Mucosa of rectum (tissue), 2 donors: ENCODE results near the gene TBX1.
"Not testable (repeated sequence)": the region's sequence is repeated elsewhere in the genome, so short reads cannot be mapped to it uniquely, and the experiment has no call there.

Experiments
- H3K27ac ChIP-seq, 2 donors: one replicate each; pipeline ENCODE4 v1.7.0; 2013; ENCODE audit warnings: inconsistent platforms in 2 of 2, low read depth in 2 of 2, low read length in 2 of 2
- H3K27me3 ChIP-seq, 2 donors: one replicate each; pipeline ENCODE4 v1.7.0; 2013; ENCODE audit warnings: low read length in 2 of 2; ENCODE audit not compliant: control insufficient read depth in 2 of 2, insufficient read depth in 2 of 2
- H3K36me3 ChIP-seq, 2 donors: one replicate each; pipeline ENCODE4 v1.7.0; 2013; ENCODE audit warnings: low read length in 2 of 2; ENCODE audit not compliant: control insufficient read depth in 2 of 2, insufficient read depth in 2 of 2
- H3K4me1 ChIP-seq, 2 donors: one replicate each; pipeline ENCODE4 v1.7.0; 2013; ENCODE audit warnings: low read length in 2 of 2, mild to moderate bottlenecking in 1 of 2; ENCODE audit not compliant: control insufficient read depth in 2 of 2, insufficient read depth in 2 of 2
- H3K4me3 ChIP-seq, 2 donors: one replicate each; pipeline ENCODE4 v1.7.0; 2013; ENCODE audit warnings: low read length in 2 of 2
- H3K9ac ChIP-seq, 2 donors: one replicate each; pipeline ENCODE4 v1.7.0; 2013; ENCODE audit warnings: low read length in 2 of 2, low read depth in 1 of 2, mild to moderate bottlenecking in 1 of 2
- H3K9me3 ChIP-seq, 2 donors: one replicate each; pipeline ENCODE4 v1.7.0; 2013; ENCODE audit warnings: low read length in 2 of 2; ENCODE audit not compliant: control insufficient read depth in 2 of 2
- donor health status: healthy.
- donor health status: Normal muscosa, but diverticular disease.

The TBX1 gene

DNA sequence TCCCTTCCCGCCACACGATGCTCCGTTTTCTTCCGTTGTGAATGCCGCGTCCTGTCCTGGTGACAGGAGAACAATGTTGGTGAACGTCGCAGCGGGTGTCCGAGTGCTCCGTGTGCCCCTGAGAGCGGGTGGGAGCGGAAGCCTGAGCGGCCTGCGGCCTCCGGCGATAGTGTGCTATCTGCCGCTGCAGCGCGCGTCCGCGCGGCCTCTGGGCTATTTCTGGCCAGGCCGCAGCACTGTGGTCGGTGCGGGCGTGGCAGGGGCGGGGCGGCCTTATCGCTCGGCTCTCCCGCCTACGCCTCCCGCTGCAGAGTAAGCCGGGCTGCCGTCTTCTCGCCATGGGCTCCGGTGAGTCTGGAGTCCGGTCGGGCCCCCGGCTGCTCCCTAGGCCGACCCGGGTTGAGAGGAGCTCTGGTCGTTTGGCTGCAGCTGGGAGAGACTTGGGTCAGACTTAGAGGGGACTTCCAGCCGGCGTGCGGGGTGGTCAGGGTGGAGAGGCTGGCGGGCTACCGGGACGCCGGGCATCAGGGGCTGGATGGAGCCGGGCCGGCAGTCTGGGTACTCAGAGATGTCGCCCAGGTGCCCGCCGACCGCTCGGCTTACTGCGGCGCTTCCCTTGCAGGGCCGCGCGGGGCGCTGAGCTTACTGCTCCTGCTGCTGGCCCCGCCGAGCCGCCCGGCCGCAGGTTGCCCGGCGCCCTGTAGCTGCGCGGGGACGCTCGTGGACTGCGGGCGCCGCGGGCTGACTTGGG, 37.2 kb upstream of the TBX1 start, which contains the start of gene GP1BB:
GP1BB (plus strand) TSS at position 308 of the 751 bp plus-strand sequence; CDS start at position 339, 31 bp downstream.
- Histone ChIP-seq H3K9me3 (no peaks in the 10 kb centered on the region), H3K27me3 (peaks cover 39 to 53% of the 10 kb centered on the region in 2 donors), H3K4me1 (peaks cover 3 to 11% of the 10 kb centered on the region in 2 donors), H3K27ac (no peak within 1 kb of the TSS), H3K4me3 (no peak within 1 kb of the TSS), H3K9ac (no peak within 1 kb of the TSS), H3K36me3 (no peaks in the 10 kb centered on the region)

GRCh38 chr22:19723983-19724827, 36.4 kb upstream of the TBX1 start:
- Histone ChIP-seq H3K36me3 (no peaks in the 10 kb centered on the region), H3K4me1 (peaks cover 2 to 9% of the 10 kb centered on the region in 2 donors), H3K4me3 (no peak overlapping the region), H3K27ac (no peak overlapping the region), H3K9ac (no peak overlapping the region), H3K27me3 (peaks cover 39 to 47% of the 10 kb centered on the region in 2 donors), H3K9me3 (no peaks in the 10 kb centered on the region)

DNA sequence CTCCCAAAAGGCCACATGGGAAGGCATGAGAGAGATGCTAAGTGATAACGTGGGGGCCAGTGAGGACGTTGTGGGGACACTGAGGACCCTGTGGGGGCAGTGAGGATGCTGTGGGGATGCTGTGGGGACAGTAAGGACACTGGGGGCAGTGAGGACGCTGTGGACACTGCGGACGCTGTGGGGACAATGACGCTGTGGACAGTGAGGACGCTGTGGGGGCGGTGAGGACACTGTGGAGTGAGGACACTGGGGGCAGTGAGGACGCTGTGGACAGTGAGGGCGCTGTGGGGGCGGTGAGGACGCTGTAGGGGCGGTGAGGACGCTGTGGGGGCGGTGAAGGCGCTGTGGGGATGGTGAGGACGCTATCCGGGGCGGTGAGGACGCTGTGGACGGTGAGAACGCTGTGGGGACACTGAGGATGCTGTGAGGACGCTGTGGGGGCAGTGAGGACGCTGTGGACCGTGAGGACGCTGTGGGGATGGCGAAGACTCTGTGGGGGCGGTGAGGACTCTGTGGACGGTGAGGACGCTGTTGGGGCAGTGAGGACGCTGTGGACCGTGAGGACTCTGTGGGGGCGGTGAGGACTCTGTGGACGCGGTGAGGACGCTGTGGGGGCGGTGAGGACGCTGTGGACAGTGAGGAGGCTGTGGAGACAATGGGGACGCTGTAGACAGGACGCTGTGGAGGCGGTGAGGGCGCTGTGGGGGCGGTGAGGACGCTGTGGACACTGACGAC, 35.5 kb upstream of the TBX1 start:
- no peak overlapping the region for H3K27ac ChIP-seq
- no peaks in the 10 kb centered on the region for H3K36me3 ChIP-seq
- H3K4me1 ChIP-seq, result peaks cover 2 to 9% of the 10 kb centered on the region in 2 donors
- no peak overlapping the region for H3K4me3 ChIP-seq
- no peaks in the 10 kb centered on the region for H3K9me3 ChIP-seq
- H3K27me3 ChIP-seq, result peaks cover 33 to 38% of the 10 kb centered on the region in 2 donors
- H3K9ac ChIP-seq, result no peak overlapping the region

DNA sequence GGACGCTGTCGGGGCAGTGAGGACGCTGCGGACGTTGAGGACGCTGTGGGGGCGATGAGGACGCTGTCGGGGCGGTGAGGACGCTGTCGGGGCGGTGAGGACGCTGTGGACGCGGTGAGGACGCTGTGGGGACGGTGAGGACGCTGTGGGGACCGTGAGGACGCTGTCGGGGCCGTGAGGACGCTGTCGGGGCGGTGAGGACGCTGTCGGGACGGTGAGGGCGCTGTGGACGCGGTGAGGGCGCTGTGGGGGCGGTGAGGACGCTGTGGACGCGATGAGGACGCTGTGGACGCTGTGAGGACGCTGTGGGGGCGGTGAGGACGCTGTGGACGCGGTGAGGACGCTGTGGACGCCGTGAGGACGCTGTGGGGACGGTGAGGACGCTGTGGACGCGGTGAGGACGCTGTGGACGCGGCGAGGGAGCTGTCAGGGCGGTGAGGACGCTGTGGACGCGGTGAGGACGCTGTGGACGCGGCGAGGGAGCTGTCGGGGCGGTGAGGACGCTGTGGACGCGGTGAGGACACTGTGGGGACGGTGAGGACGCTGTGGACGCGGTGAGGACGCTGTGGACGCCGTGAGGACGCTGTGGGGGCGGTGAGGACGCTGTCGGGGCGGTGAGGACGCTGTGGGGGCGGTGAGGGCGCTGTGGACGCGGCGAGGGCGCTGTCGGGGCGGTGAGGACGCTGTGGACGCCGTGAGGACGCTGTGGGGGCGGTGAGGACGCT, 34.4 kb upstream of the TBX1 start:
- not testable (repeated sequence) for H3K27ac ChIP-seq, H3K9me3 ChIP-seq, H3K4me3 ChIP-seq, H3K9ac ChIP-seq, H3K36me3 ChIP-seq
- Histone ChIP-seq H3K27me3 (peaks cover 25 to 31% of the 10 kb centered on the region in 2 donors), H3K4me1 (peaks cover 11 to 15% of the 10 kb centered on the region in 2 donors)

DNA sequence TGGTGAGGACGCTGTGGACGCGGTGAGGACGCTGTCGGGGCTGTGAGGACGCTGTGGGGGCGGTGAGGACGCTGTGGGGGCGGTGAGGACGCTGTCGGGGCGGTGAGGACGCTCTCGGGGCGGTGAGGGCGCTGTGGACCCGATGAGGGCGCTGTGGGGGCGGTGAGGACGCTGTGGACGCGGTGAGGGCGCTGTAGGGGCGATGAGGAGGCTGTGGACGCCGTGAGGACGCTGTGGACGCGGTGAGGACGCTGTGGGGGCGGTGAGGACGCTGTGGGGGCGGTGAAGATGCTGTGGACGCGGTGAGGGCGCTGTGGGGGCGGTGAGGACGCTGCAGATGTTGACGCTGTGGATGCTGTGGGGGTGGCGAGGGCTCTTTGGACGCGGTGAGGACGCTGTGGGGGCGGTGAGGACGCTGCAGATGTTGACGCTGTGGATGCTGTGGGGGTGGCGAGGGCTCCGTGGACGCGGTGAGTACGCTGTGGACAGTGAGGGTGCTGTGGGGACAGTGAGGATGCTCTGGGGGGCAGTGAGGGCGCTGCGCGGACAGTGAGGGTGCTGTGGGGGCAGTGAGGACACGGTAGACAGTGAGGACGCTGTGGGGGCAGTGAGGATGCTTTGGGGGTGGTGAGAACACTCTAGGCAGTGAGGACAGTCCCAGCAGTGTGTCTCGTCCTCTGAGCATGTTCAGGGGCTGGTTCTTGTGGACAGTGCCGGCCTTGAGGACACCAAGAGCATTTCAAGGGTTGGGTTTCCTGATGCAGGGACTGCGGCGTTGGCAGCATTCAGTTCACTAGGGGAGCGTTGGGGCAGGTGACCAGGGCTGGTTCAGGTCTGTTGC, 33.0 kb upstream of the TBX1 start:
- peaks cover 17 to 22% of the 10 kb centered on the region in 2 donors for H3K27me3 ChIP-seq
- peaks cover 11 to 14% of the 10 kb centered on the region in 2 donors for H3K4me1 ChIP-seq
- H3K36me3 ChIP-seq, result no peaks in the 10 kb centered on the region
- no peaks in the 10 kb centered on the region for H3K9me3 ChIP-seq
- no peak overlapping the region for H3K4me3 ChIP-seq
- H3K27ac ChIP-seq, result no peak overlapping the region
- H3K9ac ChIP-seq, result no peak overlapping the region

DNA sequence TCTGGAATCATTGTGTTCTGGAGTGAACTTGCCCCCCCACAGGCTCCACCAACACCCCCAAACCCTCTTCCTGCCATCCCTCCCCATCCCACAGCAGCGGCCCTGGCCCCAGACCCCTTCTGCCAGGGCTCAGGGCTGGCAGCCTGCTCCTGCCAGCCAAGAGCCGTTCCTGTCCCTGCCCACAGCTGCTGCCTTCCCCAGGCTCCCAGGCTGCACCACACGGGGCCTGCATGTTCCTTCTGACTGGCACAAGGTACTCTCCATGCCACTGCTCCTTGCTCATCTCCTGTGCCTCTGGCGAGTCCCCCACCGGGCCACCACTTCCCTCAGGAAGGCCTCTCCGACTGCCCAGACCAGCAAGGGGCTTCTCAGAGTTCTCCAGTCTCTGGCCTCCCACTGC, 32.3 kb upstream of the TBX1 start:
- Histone ChIP-seq H3K4me1 (peaks cover 7 to 10% of the 10 kb centered on the region in 2 donors), H3K27ac (no peak overlapping the region), H3K4me3 (no peak overlapping the region), H3K27me3 (peaks cover 10 to 15% of the 10 kb centered on the region in 2 donors), H3K36me3 (no peaks in the 10 kb centered on the region), H3K9me3 (no peaks in the 10 kb centered on the region), H3K9ac (no peak overlapping the region)

DNA sequence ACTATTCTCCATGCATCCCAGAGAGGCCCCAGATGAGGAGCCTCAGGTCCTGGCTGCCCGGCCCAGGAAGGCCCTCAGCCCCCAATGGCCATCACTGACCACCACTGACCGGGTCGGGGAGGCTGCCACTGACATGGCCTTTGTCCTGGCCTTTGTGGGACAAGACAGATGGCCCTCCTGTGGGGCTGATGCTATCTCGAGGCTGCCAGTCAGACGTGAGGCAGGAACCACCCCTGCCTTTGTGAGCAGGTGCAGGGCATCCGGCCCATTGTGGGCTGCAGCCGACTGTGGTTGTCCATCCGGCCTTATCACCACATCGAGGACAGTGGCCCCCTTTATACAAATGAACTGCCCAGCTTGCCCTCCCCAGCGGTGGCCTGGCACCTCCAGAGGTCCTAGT, 31.7 kb upstream of the TBX1 start:
- Histone ChIP-seq H3K27me3 (peaks cover 10 to 12% of the 10 kb centered on the region in 2 donors), H3K4me1 (peaks cover 6 to 9% of the 10 kb centered on the region in 2 donors), H3K9me3 (no peaks in the 10 kb centered on the region), H3K4me3 (no peak overlapping the region), H3K36me3 (no peaks in the 10 kb centered on the region), H3K27ac (no peak overlapping the region), H3K9ac (no peak overlapping the region)

DNA sequence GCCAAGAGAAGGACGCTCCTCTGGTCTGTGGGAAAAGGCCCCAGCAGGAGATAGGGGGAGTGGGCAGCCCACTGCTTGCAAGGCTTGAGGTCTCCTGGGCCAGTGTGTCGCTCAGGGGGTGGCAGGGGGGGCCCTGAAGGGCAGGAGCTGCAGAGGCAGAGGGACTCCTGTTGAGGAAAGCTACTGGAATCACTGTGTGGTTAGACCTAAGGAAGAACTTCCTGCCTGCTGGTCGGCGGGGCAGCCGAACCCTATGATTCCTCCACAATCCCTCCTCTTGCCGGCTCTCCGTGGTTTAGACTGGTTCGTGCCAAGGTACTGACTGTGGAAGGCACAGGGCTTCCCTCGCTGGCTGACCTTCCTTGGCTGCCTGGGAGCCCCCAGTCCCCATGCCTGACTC, 31.1 kb upstream of the TBX1 start:
- peaks cover 6 to 9% of the 10 kb centered on the region in 2 donors for H3K4me1 ChIP-seq
- H3K27ac ChIP-seq, result no peak overlapping the region
- no peak overlapping the region for H3K9ac ChIP-seq
- H3K9me3 ChIP-seq, result no peaks in the 10 kb centered on the region
- peaks cover 8% of the 10 kb centered on the region in 2 donors for H3K27me3 ChIP-seq
- no peaks in the 10 kb centered on the region for H3K36me3 ChIP-seq
- no peak overlapping the region for H3K4me3 ChIP-seq

- H3K27ac ChIP-seq, result no peak overlapping the region
- H3K27me3 ChIP-seq, result peaks cover under 1 to 2% of the 10 kb centered on the region in 2 donors
- no peak overlapping the region for H3K9ac ChIP-seq
- H3K36me3 ChIP-seq, result no peaks in the 10 kb centered on the region
- no peaks in the 10 kb centered on the region for H3K9me3 ChIP-seq
- peaks cover 6 to 9% of the 10 kb centered on the region in 2 donors for H3K4me1 ChIP-seq
- H3K4me3 ChIP-seq, result no peak overlapping the region
These were observed 30.4 kb upstream of the TBX1 start for GRCh38 chr22:19730198-19730597.
